Colonic mucosa (tissue), 4 donors: Measurements from ENCODE around the gene KRTAP20-3. TPM values are rescaled to one million over a fixed set of nuclear protein-coding genes. Genes with fewer than 3 reads are reported as not detected.

Source experiments
- DNase-seq: peaks from one replicate; pipeline ENCODE4 v3.0.0-alpha.2; 2020
- H3K27ac ChIP-seq: fragments of 200-600 bp; one replicate; pipeline ENCODE4 v1.8.0; 2021
- H3K27me3 ChIP-seq: fragments of 200-600 bp; one replicate; pipeline ENCODE4 v1.8.0; 2021
- H3K36me3 ChIP-seq: fragments of 200-600 bp; one replicate; pipeline ENCODE4 v1.8.0; 2021
- H3K4me1 ChIP-seq: fragments of 200-600 bp; one replicate; pipeline ENCODE4 v1.8.0; 2021; ENCODE audit warnings: mild to moderate bottlenecking
- H3K4me3 ChIP-seq: fragments of 200-600 bp; one replicate; pipeline ENCODE4 v1.8.0; 2021
- H3K9ac ChIP-seq, 2 donors: one replicate each; pipeline ENCODE4 v1.7.0; 2013; ENCODE audit warnings: control low read depth in 2 of 2, low read depth in 2 of 2, low read length in 2 of 2
- H3K9me3 ChIP-seq: fragments of 200-600 bp; one replicate; pipeline ENCODE4 v1.8.0; 2021
- intact Hi-C: fragments of 100-400 bp; cut with DNase I; formaldehyde crosslinking; loops from one replicate; pipeline ENCODE4 v1.14.1; 2022
- total RNA-seq, 2 donors: library from RNA; stranded (reverse); fragmentation: NEBNext Ultra II Directional in 1 of 2; extraction: Animal tissue kit (Norgen Biotek cat#: 25700) in 1 of 2; gene quantifications; one replicate each; pipeline ENCODE4 v1.2.1, GENCODE V29; 2021
- TF ChIP-seq, protein P1 (sequence below): fragments of 200-600 bp; IDR thresholded peaks from one replicate; pipeline ENCODE4 v1.8.0; 2022; ENCODE audit warnings: antibody characterized with exemption, mild to moderate bottlenecking
- donor health status: healthy.
- donor health status: DM: no; HTN: no; CAD: no.
- donor health status: DM: no; HTN: no; CAD: no.

KRTAP20-3 gene
- total RNA-seq, 2 donors from 2014 or later, result not detected

DNA sequence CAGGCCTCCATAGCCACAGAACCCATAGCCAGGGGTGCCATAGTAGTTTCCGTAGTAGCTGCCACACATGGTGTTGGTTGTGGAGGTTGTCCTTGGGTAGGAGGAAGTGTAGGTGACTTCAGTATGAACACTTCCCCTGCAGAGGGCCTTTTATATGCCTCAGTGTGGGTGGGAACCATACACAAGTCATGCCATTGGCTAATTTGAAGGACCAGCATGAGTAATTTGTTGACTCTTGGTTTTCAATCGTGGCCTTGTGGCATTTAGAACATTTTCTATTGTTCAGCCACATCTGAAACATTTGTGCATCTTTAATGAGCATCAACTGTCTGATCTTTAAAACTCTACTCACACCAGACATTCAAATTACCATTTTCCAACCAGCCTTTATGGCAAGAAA, 28.8 kb upstream of the KRTAP20-3 start, which contains the start of gene KRTAP6-1:
Gene KRTAP6-1, minus strand, starts transcription at position 95 of the 400 bp plus-strand sequence. Its CDS starts 26 bp downstream, at position 69.
- TF ChIP-seq, protein P1, sequence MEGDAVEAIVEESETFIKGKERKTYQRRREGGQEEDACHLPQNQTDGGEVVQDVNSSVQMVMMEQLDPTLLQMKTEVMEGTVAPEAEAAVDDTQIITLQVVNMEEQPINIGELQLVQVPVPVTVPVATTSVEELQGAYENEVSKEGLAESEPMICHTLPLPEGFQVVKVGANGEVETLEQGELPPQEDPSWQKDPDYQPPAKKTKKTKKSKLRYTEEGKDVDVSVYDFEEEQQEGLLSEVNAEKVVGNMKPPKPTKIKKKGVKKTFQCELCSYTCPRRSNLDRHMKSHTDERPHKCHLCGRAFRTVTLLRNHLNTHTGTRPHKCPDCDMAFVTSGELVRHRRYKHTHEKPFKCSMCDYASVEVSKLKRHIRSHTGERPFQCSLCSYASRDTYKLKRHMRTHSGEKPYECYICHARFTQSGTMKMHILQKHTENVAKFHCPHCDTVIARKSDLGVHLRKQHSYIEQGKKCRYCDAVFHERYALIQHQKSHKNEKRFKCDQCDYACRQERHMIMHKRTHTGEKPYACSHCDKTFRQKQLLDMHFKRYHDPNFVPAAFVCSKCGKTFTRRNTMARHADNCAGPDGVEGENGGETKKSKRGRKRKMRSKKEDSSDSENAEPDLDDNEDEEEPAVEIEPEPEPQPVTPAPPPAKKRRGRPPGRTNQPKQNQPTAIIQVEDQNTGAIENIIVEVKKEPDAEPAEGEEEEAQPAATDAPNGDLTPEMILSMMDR, result no peak
- no peak for DNase-seq
- Histone ChIP-seq H3K4me3 (no peak within 1 kb of the TSS), H3K27me3 (no peaks in the 10 kb centered on the region), H3K27ac (no peak within 1 kb of the TSS), H3K9ac (no peak within 1 kb of the TSS), H3K4me1 (no peaks in the 10 kb centered on the region), H3K9me3 (peaks cover 2% of the 10 kb centered on the region), H3K36me3 (no peaks in the 10 kb centered on the region)
- intact Hi-C loops, result no loop called here

DNA sequence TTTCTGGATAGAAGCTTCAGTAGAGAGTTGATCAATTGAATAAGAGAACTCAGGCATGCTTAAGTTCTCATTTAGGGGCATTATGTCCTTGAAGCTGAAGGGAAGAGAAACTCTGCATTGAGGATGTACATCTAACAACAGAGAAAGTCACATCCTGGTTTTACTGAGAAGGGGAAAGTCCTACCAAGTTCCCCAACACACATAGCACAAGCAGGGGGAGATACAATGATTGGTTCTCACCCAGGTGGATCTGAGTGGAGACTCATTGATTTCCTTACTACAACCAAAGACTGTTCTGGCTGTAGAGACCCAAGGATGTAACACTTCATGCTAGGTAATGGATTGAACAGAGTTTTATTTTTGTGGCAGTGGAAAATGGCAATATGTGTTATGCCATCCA, 27.5 kb upstream of the KRTAP20-3 start:
- DNase-seq, result no peak
- intact Hi-C loops, result no loop called here

DNA sequence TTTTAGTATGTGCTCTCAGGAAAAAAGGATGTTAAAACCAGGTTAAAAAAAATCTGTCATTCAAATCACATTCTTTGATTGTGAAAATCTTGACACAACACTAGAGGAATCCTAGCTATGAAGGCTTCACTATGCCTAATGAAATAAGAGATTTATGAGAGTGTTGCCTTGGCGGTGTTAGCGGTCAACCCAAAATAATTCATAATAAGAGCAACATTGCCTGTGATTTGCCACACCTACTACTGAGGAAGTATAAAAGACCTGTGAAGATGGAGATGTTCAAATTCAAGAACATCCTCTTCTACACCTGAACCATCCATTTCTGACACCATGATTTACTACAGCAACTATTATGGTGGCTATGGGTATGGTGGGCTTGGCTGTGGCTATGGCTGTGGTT, 26.5 kb upstream of the KRTAP20-3 start, which contains the start of gene KRTAP20-1:
Gene KRTAP20-1, plus strand, starts transcription at position 301 of the 400 bp plus-strand sequence. Its CDS starts 30 bp downstream, at position 331.
- no peaks in the 10 kb centered on the region for H3K36me3 ChIP-seq
- H3K27ac ChIP-seq, result no peak within 1 kb of the TSS
- H3K9ac ChIP-seq, result no peak within 1 kb of the TSS
- DNase-seq, result no peak
- intact Hi-C loops, result no loop called here
- no peaks in the 10 kb centered on the region for H3K4me1 ChIP-seq
- TF ChIP-seq, protein P1, result no peak
- H3K9me3 ChIP-seq, result no peaks in the 10 kb centered on the region
- no peaks in the 10 kb centered on the region for H3K27me3 ChIP-seq
- no peak within 1 kb of the TSS for H3K4me3 ChIP-seq

More for the DNA sequence above, 27.5 kb upstream of the KRTAP20-3 start:
- H3K27me3 ChIP-seq, result no peaks in the 10 kb centered on the region
- H3K9me3 ChIP-seq, result no peaks in the 10 kb centered on the region
- H3K4me1 ChIP-seq, result no peaks in the 10 kb centered on the region
- no peaks in the 10 kb centered on the region for H3K36me3 ChIP-seq
- no peak overlapping the region for H3K9ac ChIP-seq
- no peak overlapping the region for H3K27ac ChIP-seq
- H3K4me3 ChIP-seq, result no peak overlapping the region
- TF ChIP-seq, protein P1, result no peak

DNA sequence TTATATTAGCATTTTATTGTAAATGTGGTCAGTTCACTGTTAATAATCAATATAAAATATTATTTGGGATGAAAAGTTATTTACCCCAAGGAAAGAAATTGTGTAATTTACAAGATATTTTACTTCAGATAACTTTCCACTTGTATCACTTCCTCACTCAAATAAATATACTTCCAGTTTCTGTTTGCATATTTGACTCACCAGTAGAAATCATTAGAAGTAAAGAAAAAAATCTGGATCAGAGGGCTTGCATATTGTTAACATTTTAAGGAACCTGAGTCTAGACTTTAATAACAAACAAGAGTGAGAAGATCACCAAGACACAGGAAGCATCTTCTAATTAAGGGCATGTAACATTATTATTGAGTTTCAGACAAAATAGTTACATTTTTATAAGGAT, 22.6 kb upstream of the KRTAP20-3 start:
- H3K9ac ChIP-seq, result no peak overlapping the region
- DNase-seq, result no peak

DNA sequence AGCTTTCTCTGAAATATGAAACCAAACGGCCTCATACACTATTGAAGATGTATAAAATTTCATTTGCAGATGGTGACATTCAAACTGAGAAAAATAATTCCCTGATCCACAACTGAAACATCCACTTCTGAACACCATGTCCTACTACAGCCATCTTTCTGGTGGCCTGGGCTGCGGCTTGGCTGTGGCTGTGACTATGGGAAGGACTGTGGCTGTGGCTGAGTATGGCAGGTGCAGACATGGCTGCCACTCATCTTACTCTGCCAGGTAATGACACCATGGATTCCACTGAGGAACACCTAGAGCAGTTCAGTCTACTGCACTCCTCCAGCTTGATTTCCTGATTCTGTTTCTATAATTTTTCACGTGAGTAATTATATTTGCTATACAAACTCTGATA, 22.1 kb upstream of the KRTAP20-3 start, which contains the start of gene KRTAP20-4:
Gene KRTAP20-4, plus strand, starts transcription at position 106 of the 400 bp plus-strand sequence.
- Histone ChIP-seq H3K4me3 (no peak within 1 kb of the TSS), H3K36me3 (no peaks in the 10 kb centered on the region), H3K27ac (no peak within 1 kb of the TSS), H3K9ac (no peak within 1 kb of the TSS), H3K9me3 (no peaks in the 10 kb centered on the region), H3K4me1 (no peaks in the 10 kb centered on the region), H3K27me3 (no peaks in the 10 kb centered on the region)
- no peak for DNase-seq
- TF ChIP-seq, protein P1, result no peak
- intact Hi-C loops, result no loop called here

More for the DNA sequence above, 22.6 kb upstream of the KRTAP20-3 start:
- TF ChIP-seq, protein P1, result no peak
- intact Hi-C loops, result no loop called here
- H3K9me3 ChIP-seq, result no peaks in the 10 kb centered on the region
- H3K4me1 ChIP-seq, result no peaks in the 10 kb centered on the region
- H3K4me3 ChIP-seq, result no peak overlapping the region
- H3K27ac ChIP-seq, result no peak overlapping the region
- no peaks in the 10 kb centered on the region for H3K36me3 ChIP-seq
- no peaks in the 10 kb centered on the region for H3K27me3 ChIP-seq
